Astrocyte (in vitro differentiated cells and primary cell): ENCODE data around the gene ANKS1A. TPM values are rescaled to one million over a fixed set of nuclear protein-coding genes. Genes with fewer than 3 reads are reported as not detected.

ENCODE experiments used
- DNase-seq: peaks from one replicate; pipeline ENCODE4 v3.0.0-alpha.2; 2010; ENCODE audit warnings: low read depth
- FAIRE-seq: peaks from 2 replicates; lab custom pipeline; 2011; peaks lifted over from hg19 to GRCh38; lab: Jason Lieb, UNC
- H2AFZ ChIP-seq: 2 replicates; pipeline ENCODE4 v1.6.0; 2012; ENCODE audit warnings: low read depth, low read length, inconsistent platforms
- H3K27ac ChIP-seq: 2 replicates; pipeline ENCODE4 v1.5.1; 2011; ENCODE audit warnings: low read depth, low read length, inconsistent platforms
- H3K27me3 ChIP-seq: 2 replicates; pipeline ENCODE4 v1.6.0; 2011; ENCODE audit warnings: low read length, inconsistent platforms; ENCODE audit not compliant: insufficient read depth
- H3K36me3 ChIP-seq: 2 replicates; pipeline ENCODE4 v1.5.1; 2011; ENCODE audit warnings: low read length, inconsistent platforms; ENCODE audit not compliant: insufficient read depth
- H3K4me1 ChIP-seq: 2 replicates; pipeline ENCODE4 v1.5.1; 2011; ENCODE audit warnings: low read length, inconsistent platforms; ENCODE audit not compliant: insufficient read depth
- H3K4me2 ChIP-seq: 2 replicates; pipeline ENCODE4 v1.6.0; 2012; ENCODE audit warnings: low read length, inconsistent platforms
- H3K4me3 ChIP-seq: 2 replicates; pipeline ENCODE4 v1.5.1; 2011; ENCODE audit warnings: low read depth, mild to moderate bottlenecking, low read length, inconsistent platforms; ENCODE audit not compliant: insufficient read depth
- H3K79me2 ChIP-seq: 2 replicates; pipeline ENCODE4 v1.6.0; 2012; ENCODE audit warnings: mild to moderate bottlenecking, low read length, inconsistent platforms; ENCODE audit not compliant: insufficient read depth
- H3K9ac ChIP-seq: 2 replicates; pipeline ENCODE4 v1.6.0; 2012; ENCODE audit warnings: mild to moderate bottlenecking, low read length, inconsistent platforms
- H3K9me3 ChIP-seq: 2 replicates; pipeline ENCODE4 v1.5.1; 2012; ENCODE audit warnings: low read depth, mild to moderate bottlenecking, low read length, inconsistent platforms; ENCODE audit not compliant: insufficient read depth
- H4K20me1 ChIP-seq: 2 replicates; pipeline ENCODE4 v1.6.0; 2012; ENCODE audit warnings: low read length, inconsistent platforms; ENCODE audit not compliant: insufficient read depth
- H3K27ac Mint-ChIP-seq: one replicate; pipeline ENCODE4 v1.8.0; 2021; ENCODE audit warnings: mild to moderate bottlenecking, mixed read lengths; ENCODE audit not compliant: unreplicated experiment
- H3K27me3 Mint-ChIP-seq: one replicate; pipeline ENCODE4 v1.8.0; 2021; ENCODE audit warnings: low read depth, mixed read lengths; ENCODE audit not compliant: unreplicated experiment
- H3K36me3 Mint-ChIP-seq: one replicate; pipeline ENCODE4 v1.8.0; 2021; ENCODE audit warnings: low read depth, mixed read lengths; ENCODE audit not compliant: unreplicated experiment
- H3K4me1 Mint-ChIP-seq: one replicate; pipeline ENCODE4 v1.8.0; 2021; ENCODE audit warnings: low read depth, mixed read lengths; ENCODE audit not compliant: unreplicated experiment
- H3K4me3 Mint-ChIP-seq: one replicate; pipeline ENCODE4 v1.8.0; 2021; ENCODE audit warnings: mild to moderate bottlenecking, moderate library complexity, mixed read lengths; ENCODE audit not compliant: unreplicated experiment
- H3K9me3 Mint-ChIP-seq: one replicate; pipeline ENCODE4 v1.8.0; 2021; ENCODE audit warnings: mild to moderate bottlenecking, mixed read lengths; ENCODE audit not compliant: unreplicated experiment
- CTCF ChIP-seq: IDR thresholded peaks from 2 replicates; pipeline ENCODE4 v1.5.1; 2011; ENCODE audit warnings: low read depth, mild to moderate bottlenecking, inconsistent platforms, low read length, moderate library complexity; ENCODE audit not compliant: insufficient read depth
- EZH2 ChIP-seq: IDR thresholded peaks from 2 replicates; pipeline ENCODE4 v1.6.1; 2012; ENCODE audit warnings: mild to moderate bottlenecking, low read length, inconsistent platforms; ENCODE audit not compliant: insufficient read depth
- total RNA-seq: library from RNA; stranded (reverse); gene quantifications from 2 replicates; pipeline ENCODE4 v1.2.1, GENCODE V29; 2021

The ANKS1A gene
- total RNA-seq, 1 donor from 2014 or later = 18.0 TPM

- no peaks in the 10 kb centered on the region for H3K9me3 Mint-ChIP-seq
- no peaks in the 10 kb centered on the region for H3K9me3 ChIP-seq
- no peaks in the 10 kb centered on the region for H3K27me3 Mint-ChIP-seq
- no peak overlapping the region for H3K27ac Mint-ChIP-seq
- no peak overlapping the region for H3K4me2 ChIP-seq
- peaks cover 35% of the 10 kb centered on the region for H3K4me1 Mint-ChIP-seq
- peaks cover 24% of the 10 kb centered on the region for H3K36me3 Mint-ChIP-seq
- no peak overlapping the region for H3K27ac ChIP-seq
- H2AFZ ChIP-seq = no peak overlapping the region
- TF ChIP-seq EZH2 = no peak
- peaks cover 25% of the 10 kb centered on the region for H3K4me1 ChIP-seq
- DNase-seq = no peak
- H4K20me1 ChIP-seq = no peaks in the 10 kb centered on the region
- H3K27me3 ChIP-seq = no peaks in the 10 kb centered on the region
- H3K4me3 ChIP-seq = no peak overlapping the region
- H3K9ac ChIP-seq = no peak overlapping the region
- no peak for FAIRE-seq
- H3K4me3 Mint-ChIP-seq = no peak overlapping the region
- H3K79me2 ChIP-seq = no peaks in the 10 kb centered on the region
- H3K36me3 ChIP-seq = no peaks in the 10 kb centered on the region
These were observed 198.6 kb downstream of the ANKS1A start for GRCh38 chr6:35087361-35088280.

GRCh38 chr6:35088281-35089215, 199.5 kb downstream of the ANKS1A start:
- Histone ChIP-seq H3K4me2 (no peak overlapping the region), H2AFZ (no peak overlapping the region), H3K9me3 (no peaks in the 10 kb centered on the region), H3K4me1 (peaks cover 31% of the 10 kb centered on the region), H3K4me3 (no peak overlapping the region), H3K9ac (no peak overlapping the region), H3K36me3 (no peaks in the 10 kb centered on the region), H3K27me3 (no peaks in the 10 kb centered on the region), H3K79me2 (no peaks in the 10 kb centered on the region), H3K27ac (no peak overlapping the region), H4K20me1 (no peaks in the 10 kb centered on the region)
- DNase-seq (no peak), FAIRE-seq (no peak)
- Mint-ChIP-seq H3K9me3 (no peaks in the 10 kb centered on the region), H3K4me1 (peaks cover 40% of the 10 kb centered on the region), H3K36me3 (peaks cover 22% of the 10 kb centered on the region), H3K27me3 (no peaks in the 10 kb centered on the region), H3K4me3 (no peak overlapping the region), H3K27ac (no peak overlapping the region)
- TF ChIP-seq CTCF (no peak), EZH2 (no peak)

- Histone ChIP-seq H3K27ac (no peak overlapping the region), H2AFZ (no peak overlapping the region), H3K9me3 (no peaks in the 10 kb centered on the region), H3K36me3 (no peaks in the 10 kb centered on the region), H3K4me3 (no peak overlapping the region), H4K20me1 (no peaks in the 10 kb centered on the region), H3K27me3 (no peaks in the 10 kb centered on the region), H3K4me2 (peak overlapping the region; percentile 37), H3K9ac (no peak overlapping the region), H3K79me2 (no peaks in the 10 kb centered on the region), H3K4me1 (peaks cover 31% of the 10 kb centered on the region)
- Mint-ChIP-seq H3K27me3 (no peaks in the 10 kb centered on the region), H3K4me1 (peaks cover 40% of the 10 kb centered on the region), H3K27ac (peak overlapping the region; percentile 41), H3K4me3 (no peak overlapping the region), H3K9me3 (no peaks in the 10 kb centered on the region), H3K36me3 (peaks cover 20% of the 10 kb centered on the region)
- FAIRE-seq = no peak
- DNase-seq = no peak
- TF ChIP-seq EZH2 = no peak
- TF ChIP-seq CTCF = no peak
These were observed 200.3 kb downstream of the ANKS1A start for GRCh38 chr6:35089216-35089934.
